Measurements from ENCODE around the gene FAM186B. TPM values are rescaled to one million over a fixed set of nuclear protein-coding genes. Genes with fewer than 3 reads are reported as not detected.

FAM186B gene
- total and polyA plus RNA-seq, 9 donors = 0.11 to 1.5 (median 0.73) TPM

DNA sequence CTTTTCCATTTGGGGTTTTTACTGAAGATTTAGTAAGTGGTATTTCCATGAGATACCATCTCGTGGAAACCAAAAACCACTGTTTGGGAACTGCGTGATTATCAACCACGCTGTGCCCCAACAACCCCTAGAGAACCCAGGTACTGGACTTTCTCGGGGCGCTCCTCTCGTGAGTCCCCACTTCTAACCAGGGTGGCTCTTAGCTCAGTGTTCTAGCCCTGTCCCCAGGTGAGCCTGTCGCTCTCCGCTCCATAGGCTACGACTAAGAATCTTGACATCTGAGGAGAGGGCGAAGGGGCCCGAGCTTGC is 38.2 kb downstream of the FAM186B start:
- 1 to 2% (median 1%) methylated on average over 11 of the region's 11 CpGs for WGBS, 3 donors

DNA sequence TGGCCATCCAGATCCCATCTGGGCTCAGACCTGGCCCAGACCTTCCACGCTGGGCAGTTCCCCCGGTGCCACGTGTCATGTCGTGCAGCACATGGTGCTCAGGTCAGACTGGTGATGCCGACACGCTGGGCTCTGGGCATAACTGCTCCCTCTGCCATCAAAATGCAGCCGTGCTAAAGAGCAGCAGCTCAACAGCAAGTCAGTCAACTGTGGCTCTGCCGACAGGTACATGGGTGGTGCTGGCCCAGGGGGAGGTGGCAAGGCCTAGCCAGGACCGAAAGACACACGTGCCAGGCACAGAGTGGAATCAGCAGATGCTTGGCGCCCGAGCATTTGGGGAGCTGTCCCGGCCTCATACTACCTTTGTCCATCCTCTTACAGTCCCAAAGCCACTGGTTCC is 39.1 kb downstream of the FAM186B start:
- H3K9me3 ChIP-seq = no peaks in the 10 kb centered on the region
- TF ChIP-seq EP300 (IDR thresholded peaks at IDR 0.05) = no peak
- TF ChIP-seq POLR2A (IDR thresholded peaks at IDR 0.05) = no peak
- TF ChIP-seq, protein P1, sequence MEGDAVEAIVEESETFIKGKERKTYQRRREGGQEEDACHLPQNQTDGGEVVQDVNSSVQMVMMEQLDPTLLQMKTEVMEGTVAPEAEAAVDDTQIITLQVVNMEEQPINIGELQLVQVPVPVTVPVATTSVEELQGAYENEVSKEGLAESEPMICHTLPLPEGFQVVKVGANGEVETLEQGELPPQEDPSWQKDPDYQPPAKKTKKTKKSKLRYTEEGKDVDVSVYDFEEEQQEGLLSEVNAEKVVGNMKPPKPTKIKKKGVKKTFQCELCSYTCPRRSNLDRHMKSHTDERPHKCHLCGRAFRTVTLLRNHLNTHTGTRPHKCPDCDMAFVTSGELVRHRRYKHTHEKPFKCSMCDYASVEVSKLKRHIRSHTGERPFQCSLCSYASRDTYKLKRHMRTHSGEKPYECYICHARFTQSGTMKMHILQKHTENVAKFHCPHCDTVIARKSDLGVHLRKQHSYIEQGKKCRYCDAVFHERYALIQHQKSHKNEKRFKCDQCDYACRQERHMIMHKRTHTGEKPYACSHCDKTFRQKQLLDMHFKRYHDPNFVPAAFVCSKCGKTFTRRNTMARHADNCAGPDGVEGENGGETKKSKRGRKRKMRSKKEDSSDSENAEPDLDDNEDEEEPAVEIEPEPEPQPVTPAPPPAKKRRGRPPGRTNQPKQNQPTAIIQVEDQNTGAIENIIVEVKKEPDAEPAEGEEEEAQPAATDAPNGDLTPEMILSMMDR (IDR thresholded peaks at IDR 0.05) = no peak
- H3K36me3 ChIP-seq = no peaks in the 10 kb centered on the region
- peaks cover 8% of the 10 kb centered on the region for H3K4me1 ChIP-seq (ENCODE audit: insufficient read depth)
- 89 to 93% (median 93%) methylated on average over 13 of the region's 13 CpGs for WGBS, 3 donors
- H3K27me3 ChIP-seq = no peaks in the 10 kb centered on the region
- H3K4me3 ChIP-seq = no peak overlapping the region
- H3K27ac ChIP-seq = no peak overlapping the region
- no peak for DNase-seq
- intact Hi-C loops (cut with DNase I) = no loop called here

More for the DNA sequence above, 38.2 kb downstream of the FAM186B start:
- H3K36me3 ChIP-seq = no peaks in the 10 kb centered on the region
- DNase-seq = peak in 1 of 5 donors; percentile 28
- peak overlapping the region; percentile 92 for H3K4me3 ChIP-seq
- intact Hi-C loops (cut with DNase I) = no loop called here
- H3K27me3 ChIP-seq = no peaks in the 10 kb centered on the region
- H3K27ac ChIP-seq = no peak overlapping the region
- TF ChIP-seq POLR2A (IDR thresholded peaks at IDR 0.05) (no peak), EP300 (IDR thresholded peaks at IDR 0.05) (no peak)
- TF ChIP-seq, protein P1 (IDR thresholded peaks at IDR 0.05) = no peak
- peaks cover 8% of the 10 kb centered on the region for H3K4me1 ChIP-seq (ENCODE audit: insufficient read depth)
- no peaks in the 10 kb centered on the region for H3K9me3 ChIP-seq

DNA sequence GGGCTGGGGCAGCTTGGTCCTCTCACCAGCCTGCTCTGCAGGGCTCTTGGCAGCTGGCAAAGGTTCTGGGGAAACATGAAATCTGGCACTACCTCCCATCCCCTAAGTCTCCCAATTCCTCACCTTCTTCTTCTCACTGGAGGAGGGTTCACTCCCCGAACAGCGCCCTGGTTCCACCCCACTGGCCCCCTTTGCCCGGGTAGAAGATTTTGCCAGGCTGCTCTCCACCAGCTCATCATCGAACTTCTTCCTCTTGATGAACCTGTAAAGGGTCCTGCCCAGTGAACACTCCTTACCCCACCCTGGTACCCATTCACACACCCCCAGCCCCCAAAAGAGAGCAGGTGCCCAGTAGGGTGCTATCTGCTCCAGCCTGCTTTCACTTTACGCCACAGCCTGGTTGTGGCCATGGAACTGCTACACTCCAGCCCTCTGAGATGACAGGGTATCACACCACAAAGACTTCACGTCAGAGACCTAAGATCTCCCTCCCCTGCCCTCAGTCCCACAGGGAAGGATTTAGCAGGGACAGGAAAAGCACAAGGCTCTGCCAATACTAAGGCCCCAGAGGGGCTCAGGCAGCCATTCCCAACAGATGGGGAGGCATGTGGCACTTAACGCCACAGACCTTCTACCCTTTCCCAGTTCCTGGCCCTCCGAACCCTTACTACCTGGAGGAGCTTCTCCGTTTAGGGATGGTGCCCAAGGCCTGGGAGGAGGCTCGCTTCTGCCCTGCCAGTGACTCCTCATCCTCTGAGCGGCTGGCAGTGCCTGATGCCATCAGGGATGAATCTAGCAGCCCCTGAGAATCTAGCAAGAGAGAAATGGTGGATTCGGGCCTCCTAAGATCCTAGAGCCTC is 39.8 kb downstream of the FAM186B start:
- no peaks in the 10 kb centered on the region for H3K27me3 ChIP-seq
- H3K4me1 ChIP-seq (ENCODE audit: insufficient read depth) = peaks cover 8% of the 10 kb centered on the region
- H3K4me3 ChIP-seq = no peak overlapping the region
- DNase-seq = no peak
- intact Hi-C loops (cut with DNase I) = no loop called here
- TF ChIP-seq EP300 (IDR thresholded peaks at IDR 0.05) = no peak
- TF ChIP-seq, protein P1 (IDR thresholded peaks at IDR 0.05) = no peak
- no peak for TF ChIP-seq POLR2A (IDR thresholded peaks at IDR 0.05)
- WGBS, 3 donors = 89 to 93% (median 91%) methylated on average over 12 of the region's 12 CpGs
- H3K27ac ChIP-seq = no peak overlapping the region
- H3K36me3 ChIP-seq = no peaks in the 10 kb centered on the region
- no peaks in the 10 kb centered on the region for H3K9me3 ChIP-seq

DNA sequence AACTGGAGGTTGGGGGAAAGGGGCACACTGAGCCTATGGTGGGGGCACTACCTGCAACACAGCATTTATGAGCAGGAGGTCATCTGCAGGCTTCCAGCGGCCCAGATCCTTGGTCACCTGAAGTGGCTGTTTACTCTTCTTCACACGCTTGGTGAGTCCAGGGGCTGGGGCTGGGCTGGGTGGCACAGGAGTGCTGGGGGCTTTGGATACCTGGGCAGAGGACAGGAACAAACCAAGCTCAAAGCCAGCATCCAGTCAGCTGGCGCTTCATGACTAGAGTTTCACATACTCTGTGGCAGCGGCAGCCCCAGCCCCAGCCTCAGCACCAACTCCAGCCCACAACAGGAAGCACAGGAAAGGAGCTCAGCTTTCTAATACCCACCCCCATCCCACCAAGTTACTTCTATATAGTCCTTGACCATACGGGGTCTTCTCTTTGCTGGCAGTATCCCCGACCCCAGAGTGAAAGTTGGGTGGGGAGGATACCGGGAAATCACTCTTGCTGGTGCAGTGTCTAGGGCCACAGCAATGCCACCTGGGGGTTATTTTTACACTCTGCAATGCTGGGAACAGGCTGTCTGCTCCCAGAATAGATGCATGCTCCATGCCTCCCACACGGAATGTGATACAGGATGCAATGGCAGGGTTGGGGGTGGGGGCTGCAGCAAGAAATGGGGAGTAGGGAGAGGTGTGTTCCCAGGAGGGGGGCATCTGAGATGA is 40.6 kb downstream of the FAM186B start:
- no peaks in the 10 kb centered on the region for H3K36me3 ChIP-seq
- H3K27me3 ChIP-seq = no peaks in the 10 kb centered on the region
- WGBS, 3 donors = 65 to 83% (median 77%) methylated on average over 8 of the region's 8 CpGs
- peaks cover 8% of the 10 kb centered on the region for H3K4me1 ChIP-seq (ENCODE audit: insufficient read depth)
- intact Hi-C loops (cut with DNase I) = no loop called here
- TF ChIP-seq POLR2A (IDR thresholded peaks at IDR 0.05) (no peak), EP300 (IDR thresholded peaks at IDR 0.05) (no peak)
- TF ChIP-seq, protein P1 (IDR thresholded peaks at IDR 0.05) = no peak
- no peaks in the 10 kb centered on the region for H3K9me3 ChIP-seq
- H3K27ac ChIP-seq = no peak overlapping the region
- no peak overlapping the region for H3K4me3 ChIP-seq
- DNase-seq = no peak
